ENCODE measurements around the gene OPTC.

The OPTC gene

DNA sequence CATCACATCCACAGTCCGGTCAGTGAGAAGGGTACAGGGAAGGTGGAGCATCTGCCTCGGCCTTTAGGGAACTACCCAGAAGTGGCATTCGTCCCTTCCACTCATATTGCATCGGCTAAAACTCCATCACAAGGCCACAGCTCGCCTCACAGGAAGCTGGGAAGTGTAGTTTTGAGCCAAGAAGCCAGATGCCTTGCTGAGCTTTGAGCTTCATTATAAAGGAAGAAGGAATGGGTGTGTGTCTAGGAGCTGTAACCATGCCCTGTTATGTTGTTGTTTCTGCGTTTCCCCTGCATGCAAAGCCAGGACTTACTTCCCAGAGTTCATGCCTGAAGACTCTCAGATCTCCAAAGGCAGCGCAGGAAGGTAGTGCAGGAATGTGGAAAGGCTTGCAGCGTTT is 61.1 kb downstream of the OPTC start:
- in situ Hi-C loops (cut with MboI; ENCODE audit: low sequenced_read_pairs) = no loop called here

DNA sequence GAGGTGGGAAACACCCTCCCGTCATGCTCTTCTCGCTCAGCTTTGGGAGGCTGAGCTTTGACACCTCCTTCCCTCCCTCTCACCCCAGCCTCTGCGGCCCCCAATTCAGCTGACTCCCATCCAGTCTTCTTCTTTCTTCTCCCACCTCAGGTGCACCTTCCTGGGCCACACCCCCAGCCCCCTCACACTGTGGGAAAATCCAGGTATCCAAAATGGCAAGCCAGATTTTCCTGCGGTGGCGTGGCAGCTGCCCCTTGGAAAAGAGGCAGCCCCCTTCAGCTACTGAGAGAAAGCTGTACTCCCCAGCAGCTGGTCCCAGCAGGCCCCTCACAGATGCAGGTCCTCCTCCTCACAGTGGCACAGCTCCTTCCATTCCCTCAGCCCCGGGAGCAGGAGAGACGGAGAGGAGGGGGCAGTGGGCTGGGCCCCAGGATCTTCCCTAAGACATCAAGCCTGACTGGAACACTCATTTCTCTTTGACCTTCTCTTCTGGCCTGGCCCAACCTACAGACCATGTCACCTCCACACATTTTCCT is 61.6 kb downstream of the OPTC start:
- in situ Hi-C loops (cut with MboI; ENCODE audit: low sequenced_read_pairs) = no loop called here

GRCh38 chr1:203556047-203556851 is 62.3 kb downstream of the OPTC start:
- in situ Hi-C loops (cut with MboI; ENCODE audit: low sequenced_read_pairs) = no loop called here

- in situ Hi-C loops (cut with MboI; ENCODE audit: low sequenced_read_pairs) = no loop called here
These were observed 63.4 kb downstream of the OPTC start for GRCh38 chr1:203557390-203557789.

- in situ Hi-C loops (cut with MboI; ENCODE audit: low sequenced_read_pairs) = no loop called here
These were observed 64.3 kb downstream of the OPTC start for GRCh38 chr1:203558064-203558760.

All from HL-60/S4 treated with retinoic acid at 250 ng/mL for 4 days and 3 days (cell line).